Endothelial cell of hepatic sinusoid (primary cell): ENCODE results near the gene PTGDS.

Experiments used
- in situ Hi-C: cut with HindIII; loops from 2 replicates; pipeline ENCODE4 v1.10.0; 2017; ENCODE audit warnings: low sequenced_read_pairs

PTGDS gene

DNA sequence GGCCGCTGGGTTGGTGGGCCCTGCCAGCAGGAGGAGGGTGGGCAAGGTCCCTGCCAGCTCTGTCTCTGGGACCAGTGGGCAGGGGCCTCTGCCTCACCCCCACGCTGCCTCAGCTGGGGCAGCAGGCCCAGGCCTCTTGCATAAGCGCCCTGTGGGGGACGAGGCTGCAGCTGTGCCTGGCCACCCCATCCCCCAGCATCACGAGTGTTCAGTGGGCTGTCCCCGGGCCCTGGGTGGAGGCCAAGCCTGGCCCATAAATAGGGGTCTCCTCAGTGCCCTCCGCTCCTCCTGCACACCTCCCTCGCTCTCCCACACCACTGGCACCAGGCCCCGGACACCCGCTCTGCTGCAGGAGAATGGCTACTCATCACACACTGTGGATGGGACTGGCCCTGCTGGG, at the start of gene PTGDS:
PTGDS (plus strand) TSS at position 282 of the 400 bp plus-strand sequence; CDS start at position 357, 75 bp downstream.
- in situ Hi-C loops: no loop called here

DNA sequence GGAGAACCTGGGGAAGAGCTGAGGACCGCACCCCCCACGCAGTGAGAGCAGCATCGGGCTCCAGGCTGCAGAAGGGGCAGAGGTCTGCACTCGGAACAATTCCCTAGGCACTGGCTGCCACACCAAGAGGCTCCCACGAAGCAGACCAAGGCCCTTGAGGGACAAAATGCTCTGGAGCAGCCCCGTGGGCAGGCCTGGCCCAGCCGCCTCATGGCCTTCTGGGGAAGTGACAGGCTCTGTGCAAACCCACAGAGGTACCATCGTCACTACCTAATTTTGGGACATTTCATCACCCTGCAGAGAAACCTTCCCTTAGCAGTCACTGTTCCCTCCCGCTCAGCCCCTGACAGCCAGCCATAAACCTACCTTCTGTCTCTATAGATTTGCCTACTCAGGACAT, 48.7 kb upstream of the PTGDS start:
- in situ Hi-C loops: loop anchor here (5.0 to 25.0 kb wide), 3 partner anchors 41 to 234 kb away; partner anchors contain the start of genes AJM1, LRRC26, TMEM210 and TRAF2

DNA sequence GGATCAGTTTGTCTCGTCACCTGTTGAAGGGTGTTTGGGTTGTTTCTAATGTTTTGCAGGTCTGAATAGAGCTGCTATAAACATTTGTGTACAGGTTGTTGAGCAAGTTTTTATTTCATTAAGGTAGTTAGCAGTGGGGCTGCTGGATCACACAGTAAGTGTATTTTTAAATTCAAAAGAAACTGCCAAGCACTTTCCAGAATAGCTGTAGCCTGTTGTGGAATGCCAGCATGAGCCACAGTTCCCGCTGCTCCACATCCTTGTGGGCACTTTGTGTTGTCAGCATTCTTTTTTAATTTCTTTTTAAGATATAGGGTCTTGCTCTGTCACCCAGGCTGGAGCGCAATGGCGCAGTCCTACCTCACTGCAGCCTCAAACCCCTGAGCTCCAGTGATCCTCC, 47.3 kb upstream of the PTGDS start:
- in situ Hi-C loops: loop anchor here (25.0 kb wide), 1 partner anchor 232 kb away; the partner anchor contains the start of genes LRRC26 and TMEM210

DNA sequence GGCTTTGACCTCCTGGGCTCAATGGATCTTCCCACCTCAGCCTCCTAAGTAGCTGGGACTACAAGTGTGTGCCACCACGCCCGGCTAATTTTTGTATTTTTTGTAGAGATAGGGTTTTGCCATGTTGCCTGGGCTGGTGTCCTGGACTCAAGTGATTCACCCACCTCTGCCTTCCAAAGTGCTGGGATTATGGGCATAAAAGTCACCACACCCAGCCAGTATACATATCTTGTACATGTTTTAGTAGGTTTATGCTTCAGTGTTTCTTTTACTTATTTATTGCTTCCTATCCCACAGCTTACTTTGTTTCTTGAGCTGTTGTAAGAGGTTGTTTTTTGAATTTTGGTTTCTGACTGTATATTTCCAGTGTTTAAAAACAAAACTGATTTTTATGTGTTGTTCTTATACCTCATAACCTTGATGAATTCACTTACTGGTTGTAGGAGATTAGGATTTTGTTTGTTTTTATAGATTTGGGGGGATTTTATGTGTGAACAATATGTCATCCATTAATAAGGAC, 45.6 kb upstream of the PTGDS start:
- in situ Hi-C loops: loop anchor here (25.0 kb wide), 1 partner anchor 231 kb away; the partner anchor contains the start of genes LRRC26 and TMEM210

DNA sequence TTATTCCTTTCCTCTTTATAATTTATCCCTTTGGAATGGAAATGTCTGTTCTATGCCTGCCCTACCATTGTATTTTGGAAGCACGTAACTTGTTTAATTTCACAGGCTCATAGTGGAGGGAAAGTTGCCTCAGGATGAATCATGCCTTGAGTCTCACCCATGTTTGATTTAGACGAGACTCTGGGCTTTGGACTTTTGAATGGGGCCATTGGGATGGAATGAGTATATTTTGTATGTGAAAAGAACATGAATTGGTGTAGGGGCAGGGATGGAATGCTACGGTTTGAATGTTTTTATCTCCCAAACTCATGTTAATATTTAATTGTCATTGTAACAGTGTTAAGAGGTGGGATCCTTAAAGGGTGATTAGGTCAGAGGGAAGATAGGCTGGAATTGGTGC, 43.0 kb upstream of the PTGDS start:
- in situ Hi-C loops: loop anchor here (25.0 kb wide), 1 partner anchor 228 kb away; the partner anchor contains the start of genes LRRC26 and TMEM210

DNA sequence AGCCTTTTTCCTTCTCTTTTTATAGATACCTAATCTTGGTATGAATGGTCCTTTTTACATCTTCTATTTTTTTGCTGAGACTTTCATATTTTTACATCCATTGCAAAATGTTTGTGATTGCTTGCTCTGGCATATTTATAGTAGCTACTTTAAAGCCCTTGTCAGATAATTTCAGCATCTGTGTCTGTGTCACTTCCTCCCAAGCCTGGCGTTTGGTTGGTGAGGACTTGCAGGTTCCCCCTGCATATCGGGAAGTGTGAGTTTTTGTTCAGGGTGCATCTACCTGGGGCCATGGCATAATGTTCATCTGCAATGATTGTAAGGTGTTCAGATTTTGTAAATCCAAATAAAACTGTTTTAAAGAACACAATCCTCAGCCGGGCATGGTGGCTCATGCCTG, 41.7 kb upstream of the PTGDS start:
- in situ Hi-C loops: loop anchor here (25.0 kb wide), 1 partner anchor 227 kb away; the partner anchor contains the start of genes LRRC26 and TMEM210

DNA sequence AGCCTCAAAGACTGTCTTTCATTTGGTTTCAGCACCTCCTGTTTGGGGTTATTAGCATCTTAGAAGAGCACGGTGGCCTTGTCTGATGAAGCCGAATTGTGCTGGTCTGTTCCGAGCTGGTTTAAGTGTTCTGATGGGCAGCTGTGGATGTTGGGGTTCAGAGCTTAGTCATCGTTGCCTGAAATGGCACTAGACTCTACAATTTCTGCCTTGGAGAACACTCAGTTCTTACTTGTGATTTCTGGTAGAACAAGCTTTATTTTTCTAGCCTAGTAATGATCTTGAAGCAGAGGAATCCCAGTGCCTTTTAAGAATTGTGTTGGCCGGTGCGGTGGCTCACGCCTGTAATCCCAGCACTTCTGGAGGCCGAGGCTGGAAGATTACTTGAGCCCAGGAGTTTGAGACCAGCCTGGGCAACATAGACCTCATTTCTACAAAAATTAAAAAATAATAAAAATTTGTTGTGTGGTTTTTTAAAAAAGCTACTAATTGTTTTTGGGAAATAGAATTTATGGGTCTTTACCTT, 40.6 kb upstream of the PTGDS start:
- in situ Hi-C loops: loop anchor here (25.0 kb wide), 1 partner anchor 226 kb away; the partner anchor contains the start of genes LRRC26 and TMEM210

DNA sequence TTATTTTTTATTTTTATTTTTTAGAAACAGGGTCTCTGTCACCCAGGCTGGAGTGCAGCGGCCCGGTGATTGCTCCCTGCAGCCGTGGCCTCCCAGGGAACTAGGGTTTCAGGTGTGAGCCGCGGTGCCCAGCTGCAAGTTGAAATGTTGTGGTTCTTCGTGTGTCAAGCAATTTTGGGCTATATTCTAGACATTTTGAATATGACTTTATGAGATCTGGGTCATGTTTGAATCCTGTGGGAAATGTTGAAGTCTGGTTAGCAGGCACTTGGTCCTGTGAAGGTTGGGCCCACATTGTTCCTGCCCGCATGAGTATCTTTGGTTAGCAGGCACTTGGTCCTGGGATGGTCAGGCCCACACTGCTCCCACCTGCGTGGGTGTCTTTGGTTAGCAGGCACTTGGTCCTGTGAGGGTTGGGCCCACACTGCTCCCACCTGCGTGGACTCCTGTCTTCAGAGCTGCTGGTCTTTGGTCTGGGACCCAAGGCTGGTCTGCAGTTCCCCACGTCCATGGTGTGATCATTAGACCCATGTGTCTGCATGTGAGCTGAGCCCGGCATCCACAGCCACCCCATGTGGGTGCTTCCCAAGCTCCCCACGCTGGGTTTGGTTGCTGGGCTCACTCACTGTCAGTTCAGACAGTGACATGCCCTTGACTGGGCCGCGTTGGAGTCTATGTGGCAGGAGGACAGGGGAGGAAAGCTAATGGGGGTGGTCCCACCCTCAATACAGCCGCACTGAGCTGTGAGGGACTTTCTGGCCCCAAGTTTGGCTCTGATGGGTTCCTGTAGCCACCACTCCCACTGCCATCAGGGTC, 39.9 kb upstream of the PTGDS start:
- in situ Hi-C loops: loop anchor here (25.0 kb wide), 1 partner anchor 225 kb away; the partner anchor contains the start of genes LRRC26 and TMEM210

DNA sequence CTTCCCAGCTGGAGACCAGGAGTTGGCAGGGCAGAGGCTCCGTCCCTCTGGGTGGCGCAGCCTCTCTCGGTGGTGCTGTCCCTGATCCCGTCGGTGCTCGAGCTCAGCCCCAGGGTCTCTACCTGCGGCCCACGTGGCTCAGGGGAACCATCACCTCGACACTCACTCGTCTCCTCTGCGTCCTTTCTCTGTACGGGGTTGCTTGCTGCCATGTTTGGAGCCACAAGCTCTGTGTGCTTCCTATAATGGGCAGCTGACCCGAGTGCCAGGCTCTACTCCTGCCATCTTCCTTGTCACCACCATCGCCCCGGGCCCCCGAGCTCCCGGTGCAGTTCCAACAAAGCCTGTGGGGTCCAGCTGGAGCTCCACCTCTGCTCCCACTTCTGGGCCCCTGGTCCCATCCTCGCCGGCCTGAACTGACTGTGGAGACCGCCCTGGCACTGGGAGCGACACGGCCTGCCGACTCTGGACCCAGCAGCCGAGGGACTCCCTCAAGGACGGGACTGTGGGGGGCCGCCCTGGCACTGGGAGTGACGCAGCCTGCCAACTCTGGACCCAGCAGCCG, 37.8 kb upstream of the PTGDS start:
- in situ Hi-C loops: loop anchor here (25.0 kb wide), 1 partner anchor 223 kb away; the partner anchor contains the start of genes LRRC26 and TMEM210

DNA sequence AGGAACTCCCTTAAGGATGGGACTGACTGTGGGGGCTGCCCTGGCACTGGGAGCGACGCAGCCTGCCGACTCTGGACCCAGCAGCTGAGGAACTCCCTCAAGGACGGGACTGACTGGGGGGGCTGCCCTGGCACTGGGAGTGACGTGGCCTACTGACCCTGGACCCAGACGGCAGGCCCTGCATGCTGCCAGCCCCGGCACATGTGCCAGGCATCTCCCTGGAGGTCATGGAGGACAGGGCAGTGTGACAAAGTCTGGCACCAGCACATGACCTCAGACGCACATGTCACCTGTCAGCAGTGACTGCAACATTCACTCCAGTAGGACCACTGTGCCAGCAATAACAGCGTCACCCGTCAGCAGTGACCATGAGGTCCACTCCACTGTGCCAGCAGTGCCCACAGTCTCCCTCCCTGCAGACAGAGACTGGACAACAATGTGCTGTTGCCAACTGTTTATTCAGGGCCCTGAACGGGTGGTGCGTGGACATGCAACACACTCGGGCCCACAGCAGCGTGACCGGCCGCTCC, 37.2 kb upstream of the PTGDS start:
- in situ Hi-C loops: loop anchor here (25.0 kb wide), 1 partner anchor 222 kb away; the partner anchor contains the start of genes LRRC26 and TMEM210

DNA sequence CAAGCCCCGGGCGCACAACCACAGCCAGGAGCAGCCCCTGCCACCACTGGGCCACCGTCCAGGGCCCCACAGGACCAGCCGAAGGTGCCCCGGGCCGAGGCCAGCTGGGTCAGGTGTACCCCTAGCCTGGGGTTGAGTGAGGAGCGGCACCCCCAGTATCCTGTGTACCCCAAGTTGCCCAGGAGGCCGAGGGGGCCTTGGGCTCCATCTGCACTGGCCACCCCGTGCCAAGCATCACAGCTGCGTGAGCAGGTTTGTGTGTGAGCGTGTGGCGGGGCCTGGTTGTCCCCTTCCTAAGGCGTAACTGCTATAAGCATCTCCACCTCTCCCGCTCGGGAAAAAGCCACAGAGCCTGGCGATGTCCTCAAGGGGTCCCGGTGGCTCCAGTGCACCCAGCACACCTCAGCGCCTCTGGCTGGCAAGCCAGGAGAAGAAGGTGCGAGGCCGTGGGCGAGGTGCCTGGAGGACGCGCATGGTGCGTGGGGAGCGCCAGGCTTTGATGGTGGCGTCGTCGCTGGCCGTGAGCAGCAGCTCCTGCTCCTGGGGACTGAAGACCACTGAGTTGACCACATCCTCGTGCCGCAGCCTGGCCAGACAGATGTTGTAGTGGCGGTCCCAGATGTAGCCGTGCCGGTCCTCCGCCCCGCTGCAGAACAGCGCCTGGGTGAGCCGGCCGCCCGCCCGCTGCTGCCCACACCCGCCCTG, 36.6 kb upstream of the PTGDS start:
- in situ Hi-C loops: loop anchor here (25.0 kb wide), 1 partner anchor 222 kb away; the partner anchor contains the start of genes LRRC26 and TMEM210

DNA sequence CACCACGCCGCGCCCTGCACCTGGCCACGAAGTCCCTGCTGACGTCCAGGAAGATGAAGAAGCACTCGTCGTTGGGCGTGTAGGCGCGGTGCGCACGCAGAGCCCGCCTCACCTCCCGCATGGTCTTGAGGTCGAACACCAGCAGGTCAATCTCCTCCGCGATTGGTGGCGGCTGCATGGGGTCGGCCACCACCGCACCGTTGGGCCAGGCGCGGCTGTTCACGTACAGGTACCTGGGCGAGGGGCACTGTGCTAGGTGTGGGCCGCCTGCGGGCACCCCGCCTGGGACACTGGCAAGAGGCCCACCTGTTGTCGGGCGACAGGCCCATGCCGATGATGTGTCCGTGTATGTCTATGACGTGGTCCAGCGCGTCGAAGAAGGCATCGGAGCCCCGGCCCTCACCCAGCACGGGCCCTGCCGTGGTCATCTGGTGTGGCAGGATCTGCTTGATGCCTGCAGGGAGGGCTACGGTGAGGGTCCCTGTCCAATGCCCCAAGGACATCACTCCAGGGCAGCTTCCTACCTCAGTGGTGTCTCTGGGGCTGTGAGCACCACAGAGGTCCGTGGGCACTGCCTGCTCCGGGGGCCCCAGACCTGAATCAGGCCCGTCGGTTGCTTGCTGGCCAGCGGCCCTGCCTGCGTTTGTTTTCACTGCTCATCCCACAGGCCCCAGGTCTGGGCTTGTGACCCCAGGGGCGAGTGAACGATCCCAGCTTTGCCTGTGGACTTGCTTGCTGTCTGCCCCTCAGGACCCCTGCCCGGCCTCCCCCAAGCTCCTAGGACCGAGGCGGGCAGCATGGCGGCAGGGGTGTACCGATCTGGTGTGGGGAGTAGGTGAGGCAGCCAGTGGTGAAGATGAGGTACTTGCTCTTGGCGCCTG, 35.8 kb upstream of the PTGDS start:
- in situ Hi-C loops: loop anchor here (25.0 kb wide), 1 partner anchor 221 kb away; the partner anchor contains the start of genes LRRC26 and TMEM210

DNA sequence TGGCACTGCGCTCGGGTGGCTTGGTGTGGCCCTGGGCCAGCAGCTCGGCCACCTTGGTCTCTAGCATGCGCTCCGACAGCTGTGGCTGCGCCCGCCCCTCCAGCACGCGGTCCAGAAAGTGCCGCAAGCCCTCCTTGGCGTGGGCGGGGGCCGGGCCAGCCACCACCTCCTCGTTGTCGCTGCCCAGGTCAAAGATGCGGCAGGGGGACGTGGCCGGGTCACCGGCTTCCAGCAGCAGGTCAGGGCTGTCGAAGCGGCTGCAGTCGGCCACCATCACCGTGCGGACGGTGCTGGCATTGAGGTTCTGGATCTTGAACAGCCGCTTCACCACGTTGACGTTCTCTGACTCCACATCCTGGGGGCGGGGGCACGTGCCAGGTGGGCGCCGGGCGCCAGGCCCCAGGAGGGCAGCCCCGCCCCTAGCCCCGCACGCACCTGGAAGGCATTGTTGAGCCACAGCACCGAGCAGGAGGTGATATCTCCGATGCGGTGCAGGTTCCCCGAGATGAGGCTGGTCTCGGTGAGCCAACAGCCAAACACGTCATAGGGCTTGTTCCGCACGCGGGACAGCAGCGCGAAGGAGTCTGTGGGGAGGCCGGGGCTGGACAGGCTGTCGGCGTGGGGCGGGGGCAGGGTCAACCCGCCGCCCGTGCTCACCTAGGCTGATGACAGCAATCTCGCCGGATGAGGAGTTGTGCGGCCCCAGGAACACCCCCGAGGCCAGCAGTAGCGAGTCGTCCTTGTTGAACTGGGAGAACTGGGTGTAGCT, 35.0 kb upstream of the PTGDS start:
- in situ Hi-C loops: loop anchor here (25.0 kb wide), 1 partner anchor 220 kb away; the partner anchor contains the start of genes LRRC26 and TMEM210

DNA sequence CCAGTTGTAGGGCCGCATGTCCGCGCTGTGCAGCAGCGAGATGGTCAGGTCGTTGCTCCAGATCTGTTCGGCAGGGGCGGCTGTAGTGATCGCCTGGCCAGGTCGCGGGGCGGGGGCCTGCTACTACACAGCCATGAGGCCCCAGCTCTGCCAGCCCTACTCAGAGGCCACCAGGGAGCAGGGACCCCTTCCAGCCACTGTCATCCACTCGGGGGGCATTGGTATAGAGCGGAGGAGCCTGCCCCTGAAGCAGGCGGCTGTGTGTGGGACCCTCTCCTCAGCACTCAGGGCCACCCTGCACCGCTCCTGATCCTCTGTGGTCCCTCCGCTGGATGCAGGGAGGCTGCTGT, 34.4 kb upstream of the PTGDS start:
- in situ Hi-C loops: loop anchor here (25.0 kb wide), 1 partner anchor 219 kb away; the partner anchor contains the start of genes LRRC26 and TMEM210

DNA sequence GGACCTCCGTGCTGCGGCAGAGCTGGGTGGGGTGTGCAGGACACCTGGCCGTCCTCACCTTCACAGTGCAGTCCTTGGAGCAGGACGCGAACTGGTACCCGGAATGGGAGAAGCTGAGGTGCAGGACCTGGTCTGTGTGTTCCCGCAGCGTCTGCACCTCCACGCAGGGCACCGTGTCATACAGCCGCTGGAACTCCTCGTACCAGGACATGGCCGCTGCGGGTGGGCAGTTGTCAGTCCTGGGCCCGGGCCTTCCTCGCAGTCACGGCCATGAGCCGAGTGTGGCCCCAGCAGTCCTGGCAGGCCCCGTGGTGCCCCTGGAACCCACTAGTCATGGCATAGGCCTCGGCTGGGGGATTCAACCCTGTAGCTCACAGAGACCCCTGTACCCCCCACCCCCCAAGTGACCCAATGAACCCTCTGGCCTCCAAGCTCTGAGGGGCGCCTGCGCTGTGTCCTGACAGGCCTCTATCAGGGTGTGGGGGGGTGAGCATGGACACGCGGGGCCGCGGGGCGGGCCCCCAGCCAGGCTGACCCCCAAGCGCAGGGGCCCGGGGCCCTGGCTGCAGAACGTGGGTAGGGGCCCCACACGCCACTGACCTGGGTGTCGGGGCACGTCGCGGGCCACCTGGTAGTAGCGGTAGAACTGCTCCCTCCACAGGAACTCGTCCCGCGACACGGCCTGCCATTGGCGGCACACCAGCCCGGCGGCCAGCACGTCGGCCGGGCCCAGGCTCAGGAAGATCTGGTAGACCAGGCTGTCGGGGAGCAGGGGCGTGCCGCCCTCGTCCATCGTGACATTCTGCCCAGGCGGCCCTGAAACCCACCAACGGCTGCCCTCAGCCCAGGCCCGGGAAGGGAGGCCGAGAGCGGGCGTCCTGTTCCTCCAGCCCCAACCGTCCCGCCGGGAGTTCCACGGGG, 33.8 kb upstream of the PTGDS start:
- in situ Hi-C loops: loop anchor here (25.0 kb wide), 1 partner anchor 219 kb away; the partner anchor contains the start of genes LRRC26 and TMEM210

DNA sequence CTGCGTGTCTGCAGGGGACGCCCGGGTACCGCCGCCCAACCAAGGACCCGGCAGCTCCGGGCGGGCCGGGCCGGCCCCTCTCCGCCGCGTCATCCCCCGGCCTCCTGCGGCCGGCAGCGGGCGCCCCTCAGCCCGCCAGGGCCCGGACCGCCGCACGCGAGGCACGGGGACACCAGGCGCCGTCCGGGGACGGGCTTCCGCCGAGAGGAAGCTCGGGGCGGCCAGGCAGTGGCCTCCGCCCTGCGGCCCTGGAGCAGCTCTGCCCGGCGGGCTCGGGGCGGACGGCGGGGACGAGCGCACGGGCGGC, 33.1 kb upstream of the PTGDS start:
- in situ Hi-C loops: loop anchor here (25.0 kb wide), 1 partner anchor 218 kb away; the partner anchor contains the start of genes LRRC26 and TMEM210
